Epithelial cell of proximal tubule (primary cell): ENCODE data around the gene SPACDR. TPM values are rescaled to one million over a fixed set of nuclear protein-coding genes. Genes with fewer than 3 reads are reported as not detected.

Source experiments
- DNase-seq: peaks from one replicate; pipeline ENCODE4 v3.0.0-alpha.2; 2011; ENCODE audit warnings: low read depth
- H3K4me3 ChIP-seq: 2 replicates; pipeline ENCODE4 v1.5.1; 2011; ENCODE audit warnings: low read depth, mild to moderate bottlenecking, low read length
- CTCF ChIP-seq: conservative IDR thresholded peaks from 2 replicates; pipeline ENCODE4 v1.5.1; 2012; ENCODE audit warnings: low read depth, mild to moderate bottlenecking, low read length
- total RNA-seq: library from RNA; depleted of rRNA; stranded (reverse); fragments of >200 nt; gene quantifications from 2 replicates; pipeline ENCODE4 v1.2.3, GENCODE V29; 2015

The SPACDR gene
- total RNA-seq, 1 donor from 2014 or later, result not detected

- no peak for DNase-seq
- peak overlapping the region; percentile 85 for H3K4me3 ChIP-seq
- peak; percentile 35 for TF ChIP-seq CTCF
Observed at GRCh38 chr7:100476903-100477870, 13.1 kb upstream of the SPACDR start.

DNA sequence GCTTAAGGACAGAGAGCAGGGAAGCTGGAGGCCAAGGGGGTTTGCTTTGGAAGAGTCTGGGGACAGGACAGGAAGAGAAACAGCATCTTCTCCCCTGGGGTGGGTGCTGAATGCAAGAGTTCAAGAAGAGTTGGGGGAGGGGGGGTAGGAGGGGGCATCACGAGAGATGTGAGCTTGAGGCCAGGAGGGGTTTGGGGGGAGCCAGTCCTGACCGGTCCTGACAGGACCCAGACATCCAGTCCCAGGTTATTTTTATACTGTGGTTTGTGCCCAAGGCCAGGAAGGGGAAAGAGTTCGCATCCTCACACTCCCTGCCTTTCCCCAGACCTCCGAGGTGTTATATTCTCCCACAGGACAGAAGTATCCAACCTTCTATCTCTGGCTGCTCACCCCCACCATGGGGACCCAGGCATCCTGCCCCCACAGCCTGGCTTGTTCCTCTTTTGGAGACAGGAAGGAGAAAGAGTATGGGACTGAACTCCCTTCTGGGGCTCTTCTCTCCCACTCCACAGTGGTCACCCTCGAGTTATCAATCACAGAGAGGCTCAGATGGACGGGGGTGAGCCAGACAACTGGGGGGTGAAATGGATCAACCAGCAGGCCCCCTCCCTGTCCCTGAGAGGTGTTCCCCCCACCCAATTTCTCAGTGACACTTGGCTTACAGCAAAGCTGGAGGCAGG is 12.2 kb upstream of the SPACDR start:
- H3K4me3 ChIP-seq, result peak overlapping the region; percentile 85
- TF ChIP-seq CTCF, result no peak
- no peak for DNase-seq

DNA sequence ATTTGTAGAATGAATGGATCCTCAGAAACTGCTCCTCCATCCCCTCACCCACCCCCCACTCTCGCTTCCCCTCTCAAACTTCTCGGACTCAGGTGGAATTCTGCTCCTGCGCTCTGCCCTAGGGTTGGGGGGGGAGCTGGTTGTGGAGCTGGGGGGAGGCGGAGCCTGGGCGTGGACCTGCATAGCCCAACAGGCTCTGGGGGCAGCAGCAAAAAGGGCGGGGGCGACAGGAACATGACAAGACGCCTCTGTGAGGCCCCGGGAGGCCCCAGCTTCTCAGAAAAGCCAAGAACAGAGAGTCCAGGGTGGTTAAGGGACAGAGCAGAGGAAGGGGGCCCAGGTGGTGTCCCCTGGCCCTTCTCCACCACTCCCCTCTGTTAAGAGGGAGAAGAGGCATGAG is 11.5 kb upstream of the SPACDR start:
- H3K4me3 ChIP-seq, result no peak overlapping the region

DNA sequence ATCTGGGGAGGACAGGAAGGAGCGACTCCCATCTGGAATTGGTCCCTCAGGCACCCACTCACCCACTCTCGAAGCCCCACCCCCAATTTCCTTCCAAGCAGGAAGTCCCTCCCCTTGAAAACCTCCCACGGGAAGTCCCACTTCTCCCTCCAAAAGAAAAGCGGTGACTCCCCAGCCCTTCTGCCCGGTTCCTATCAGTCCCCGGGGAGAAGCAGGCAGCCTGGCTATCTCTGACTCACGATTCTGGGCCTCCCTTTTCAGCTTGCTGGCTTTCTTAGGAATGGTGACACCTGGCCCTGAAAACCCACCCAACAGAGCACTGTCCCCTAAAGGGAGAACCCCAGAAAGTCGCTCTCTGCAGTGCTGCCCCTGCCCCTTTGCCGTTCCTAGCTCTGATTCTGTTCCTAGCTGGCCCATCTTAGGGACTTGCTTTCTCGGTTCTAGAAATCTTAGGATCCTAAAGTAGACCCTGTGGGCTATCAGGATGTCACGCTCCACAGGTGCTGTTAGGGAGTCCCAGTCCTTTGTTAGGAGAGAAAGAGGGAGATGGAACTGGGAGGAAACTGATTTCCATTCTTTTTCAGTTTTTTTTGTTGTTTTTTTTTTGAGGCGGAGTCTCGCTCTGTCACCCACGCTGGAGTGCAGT is 8.9 kb upstream of the SPACDR start:
- H3K4me3 ChIP-seq, result no peak overlapping the region
- TF ChIP-seq CTCF, result no peak
- DNase-seq, result no peak

More for the DNA sequence above, 11.5 kb upstream of the SPACDR start:
- no peak for TF ChIP-seq CTCF
- DNase-seq, result no peak

DNA sequence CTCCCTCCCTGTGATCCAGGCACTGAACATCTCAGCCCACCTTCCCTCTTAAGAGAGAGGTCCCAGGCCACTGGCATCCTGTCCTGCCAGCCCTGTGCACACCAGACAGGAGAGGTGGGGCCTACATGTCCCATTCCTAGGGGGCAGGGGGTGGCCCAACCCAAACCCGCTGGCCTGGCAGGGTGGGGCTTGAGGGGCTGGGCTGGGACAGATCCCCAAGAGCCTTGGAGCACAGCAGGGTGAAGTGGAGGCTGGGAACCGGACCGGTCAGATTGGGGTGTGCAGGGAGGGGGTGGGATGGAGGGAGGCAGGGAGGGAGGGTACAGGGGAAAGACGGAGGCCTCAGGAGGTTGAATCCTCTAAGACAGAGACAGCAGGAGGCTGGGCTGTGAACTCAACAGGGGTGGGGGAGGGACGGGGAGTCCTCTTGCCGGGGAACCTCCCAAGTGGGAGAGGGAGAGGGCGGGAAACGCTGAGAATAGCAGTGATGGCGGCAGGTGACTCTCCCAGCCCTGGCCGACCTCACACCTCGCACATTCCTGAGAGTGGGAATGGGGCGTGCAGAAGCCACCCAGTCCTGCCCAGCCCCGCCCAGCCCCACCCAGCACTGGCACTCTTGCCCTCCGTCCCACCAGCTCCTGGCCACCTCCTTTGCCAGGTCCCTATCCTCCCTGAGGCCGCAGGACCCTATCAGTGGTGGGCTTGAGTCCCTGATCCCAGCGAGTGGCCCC is 8.2 kb upstream of the SPACDR start:
- TF ChIP-seq CTCF, result no peak
- H3K4me3 ChIP-seq, result no peak overlapping the region
- DNase-seq, result no peak

GRCh38 chr7:100471021-100471420 is 7.0 kb upstream of the SPACDR start:
- TF ChIP-seq CTCF, result no peak
- H3K4me3 ChIP-seq, result no peak overlapping the region
- no peak for DNase-seq
